ENCODE results near the gene MRPS5. TPM values are rescaled to one million over a fixed set of nuclear protein-coding genes. Genes with fewer than 3 reads are reported as not detected.

The MRPS5 gene
- 10 to 100 TPM; 26.3 to 72.9 (median 60.5) TPM for total RNA-seq
- polyA plus RNA-seq = 10 to 100 TPM; 38.6 to 41.5 TPM
- 6.3 reads per million, percentile 28 among the genes with 10 or more reads in this experiment for total RNA-seq

DNA sequence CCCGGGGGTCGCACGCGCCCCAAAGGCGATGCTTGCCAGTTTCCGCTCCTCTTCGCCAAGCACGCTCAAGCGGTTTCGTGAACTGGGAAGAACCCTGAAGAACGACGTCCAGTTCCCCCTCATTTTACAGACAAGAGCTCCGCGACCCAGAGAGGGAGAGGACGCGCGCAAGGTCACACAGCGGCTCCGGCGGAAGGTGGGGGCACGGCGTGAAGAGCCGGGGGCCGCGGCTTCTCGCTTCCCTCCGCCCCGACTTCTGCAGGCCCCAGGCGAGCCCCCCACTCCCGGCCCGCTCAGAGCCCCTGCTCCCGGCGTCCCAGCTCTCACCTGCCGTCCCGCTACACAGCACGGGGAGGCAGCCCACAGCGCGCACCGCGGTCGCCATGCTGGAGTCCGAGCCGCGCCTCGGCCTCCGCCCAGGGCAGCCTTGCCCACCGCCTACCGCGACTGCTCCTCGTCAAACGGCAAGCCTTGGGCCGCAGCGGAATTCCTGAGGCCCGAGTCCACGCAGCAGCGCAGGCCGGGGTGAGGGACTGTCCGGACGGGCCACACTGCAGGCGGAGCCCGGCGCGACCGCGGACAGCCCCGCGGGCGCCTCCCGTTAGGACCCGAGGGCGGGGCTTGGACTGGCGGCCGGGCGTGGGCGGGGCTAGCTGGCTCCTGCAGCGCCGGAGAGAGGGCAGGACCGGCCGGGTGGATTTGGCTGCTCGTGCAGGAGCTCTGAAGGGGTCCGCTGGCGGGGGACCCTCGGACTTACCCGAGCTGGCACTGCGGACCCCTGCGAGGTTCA, at the start of gene MRPS5:
MRPS5 (minus strand) TSS at position 402 of the 790 bp plus-strand sequence; CDS start at position 385, 17 bp downstream.
- H3K27ac ChIP-seq (ENCODE audit: low read depth, low read length) = peak within 1 kb of the TSS; percentile 91
- H3K4me3 ChIP-seq (ENCODE audit: low read length) = peak within 1 kb of the TSS; percentile 74
- peaks cover 19 to 27% of the 10 kb centered on the region in 2 donors for H3K4me1 ChIP-seq (ENCODE audit: control insufficient read depth in 2 of 2, insufficient read depth in 2 of 2, low read length in 2 of 2)
- peaks cover 0 to 2% (median 0%) of the 10 kb centered on the region in 11 donors for H3K9me3 Mint-ChIP-seq
- H3K36me3 Mint-ChIP-seq = peaks cover 0 to 8% (median 3%) of the 10 kb centered on the region in 5 donors
- no peaks in the 10 kb centered on the region for H3K27me3 ChIP-seq (ENCODE audit: control insufficient read depth in 2 of 2, insufficient read depth in 2 of 2, low read length in 2 of 2)
- ATAC-seq (peak; percentile 98), DNase-seq (peak; percentile 63 to 95 (median 72))
- H3K4me1 Mint-ChIP-seq = peaks cover 38 to 58% (median 52%) of the 10 kb centered on the region in 7 donors
- H3K27ac Mint-ChIP-seq = peak within 1 kb of the TSS; percentile 92 to 97 (median 94)
- H3K4me3 Mint-ChIP-seq = peak within 1 kb of the TSS; percentile 91 to 99 (median 96)
- CTCF ChIA-PET = interaction anchor here (0.6 to 3.2 kb wide), 8 partner anchors 38 to 113 kb away, joined by 3 to 24 read pairs (median 4); partner anchors contain the start of gene ZNF514
- no peaks in the 10 kb centered on the region for H3K27me3 Mint-ChIP-seq
- POLR2A ChIA-PET = interaction anchor here (1.1 to 9.8 kb wide), 14 partner anchors 16 to 98 kb away, joined by 3 to 137 read pairs (median 6); partner anchors contain the start of genes MAL, ZNF2, ZNF514 and ZNF892
- intact Hi-C loops (cut with micrococcal nuclease) = loop anchor here (1.0 kb wide), 7 partner anchors 38 to 281 kb away; partner anchors contain the start of genes FAHD2A (in 2 of the 2), ZNF2 (in 2 of the 2), ZNF514 (in 2 of the 2) and ZNF892 (in 2 of the 2)
- peaks cover 0 to 7% (median 0%) of the 10 kb centered on the region in 3 experiments for H3K36me3 ChIP-seq (ENCODE audit: control insufficient read depth in 2 of 3, insufficient read depth in 3 of 3, low read length in 3 of 3)
- H3K9me3 ChIP-seq (ENCODE audit: control insufficient read depth in 2 of 3, low read length in 3 of 3) = no peaks in the 10 kb centered on the region

DNA sequence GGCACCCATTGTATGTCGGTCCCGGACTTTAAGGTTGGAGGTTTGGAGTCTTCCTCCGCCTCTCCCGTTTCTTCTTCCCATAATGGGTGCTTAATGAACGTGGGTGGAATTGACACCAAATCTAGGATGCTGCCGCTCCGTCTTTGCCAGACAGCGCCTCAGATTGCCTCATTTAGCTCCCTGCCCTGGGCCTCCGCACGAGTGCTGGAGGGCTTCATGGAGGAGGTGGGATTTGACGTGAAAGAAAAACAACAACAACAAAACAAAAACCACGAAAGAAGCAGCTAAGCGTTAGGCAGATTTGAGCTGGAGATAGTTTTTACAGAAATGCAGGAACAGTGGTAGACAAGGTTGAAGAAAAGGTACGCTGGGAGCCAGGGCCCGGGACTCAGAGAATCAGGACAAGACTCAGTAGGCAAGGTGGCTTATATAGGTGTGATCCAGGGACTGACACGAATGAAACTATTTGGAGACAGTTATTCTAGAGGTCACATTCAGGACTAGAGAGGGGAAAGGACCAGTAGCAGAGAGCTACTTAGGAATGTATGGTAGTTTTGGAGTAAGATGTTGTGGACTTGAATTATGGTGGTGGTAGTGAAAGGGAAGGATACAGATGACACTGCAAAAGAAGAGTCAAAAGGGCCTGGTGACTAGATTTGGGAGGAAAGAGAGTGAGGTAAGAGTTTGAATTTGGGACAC, 44.6 kb upstream of the MRPS5 start:
- CTCF ChIA-PET = interaction anchor here (1.3 to 2.1 kb wide), 3 partner anchors 51 to 236 kb away, joined by 4 to 12 read pairs (median 6); partner anchors contain the start of gene FAHD2A
- Histone ChIP-seq H3K27ac (ENCODE audit: low read depth, low read length) (peak overlapping the region; percentile 82), H3K4me3 (ENCODE audit: low read length) (peak overlapping the region; percentile 91), H3K36me3 (ENCODE audit: control insufficient read depth in 2 of 3, insufficient read depth in 3 of 3, low read length in 3 of 3) (peaks cover 0 to 7% (median 0%) of the 10 kb centered on the region in 3 experiments), H3K27me3 (ENCODE audit: control insufficient read depth in 2 of 2, insufficient read depth in 2 of 2, low read length in 2 of 2) (no peaks in the 10 kb centered on the region), H3K9me3 (ENCODE audit: control insufficient read depth in 2 of 3, low read length in 3 of 3) (no peaks in the 10 kb centered on the region), H3K4me1 (ENCODE audit: control insufficient read depth in 2 of 2, insufficient read depth in 2 of 2, low read length in 2 of 2) (peaks cover 4 to 13% of the 10 kb centered on the region in 2 donors)
- Mint-ChIP-seq H3K36me3 (peaks cover 4 to 21% (median 14%) of the 10 kb centered on the region in 5 donors), H3K27me3 (no peaks in the 10 kb centered on the region), H3K4me1 (peaks cover 23 to 55% (median 40%) of the 10 kb centered on the region in 7 donors), H3K9me3 (peaks cover 0 to 11% (median 4%) of the 10 kb centered on the region in 11 donors), H3K27ac (peak overlapping the region; percentile 91 to 99 (median 96)), H3K4me3 (peak overlapping the region; percentile 97 to 100 (median 99))
- intact Hi-C loops (cut with micrococcal nuclease) = no loop called here
- POLR2A ChIA-PET = interaction anchor here (0.6 to 4.4 kb wide), 6 partner anchors 34 to 177 kb away, joined by 3 to 29 read pairs (median 6); partner anchors contain the start of genes MAL, MRPS5 and ZNF892
- DNase-seq = no peak
- peak; percentile 5 for ATAC-seq

DNA sequence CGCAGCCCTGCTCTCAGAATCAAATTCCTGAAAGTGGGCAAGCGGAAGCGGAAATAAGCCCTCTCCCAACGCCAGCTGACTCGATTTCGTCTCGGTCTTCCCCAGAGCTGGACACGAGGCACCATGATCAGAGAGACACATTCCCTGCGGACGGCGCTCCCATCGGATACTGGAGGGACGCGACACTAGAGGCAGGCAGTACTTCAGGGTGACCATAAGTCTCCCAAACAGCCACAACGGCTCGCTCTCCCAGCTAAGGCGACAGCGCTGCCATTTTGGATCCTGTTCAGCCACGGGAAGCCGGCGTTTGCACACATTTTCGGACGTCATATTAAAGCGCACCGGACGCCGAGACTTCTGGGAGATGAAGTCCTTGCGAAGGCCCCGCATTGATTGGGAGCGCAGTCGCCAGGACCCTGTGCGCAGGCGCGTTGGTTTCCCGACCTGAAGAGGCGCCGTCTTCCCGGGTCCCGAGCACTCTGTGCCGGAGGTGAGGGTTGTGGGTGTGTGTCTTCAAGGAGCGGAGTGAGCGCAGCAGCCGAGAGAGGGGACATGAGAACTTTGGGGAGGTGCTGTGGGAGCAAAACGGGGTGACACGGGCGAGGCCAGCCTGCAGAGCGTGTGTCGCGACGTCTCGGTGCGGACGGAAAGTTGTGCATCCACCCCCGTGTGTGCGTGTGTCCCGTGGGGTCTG, 43.9 kb upstream of the MRPS5 start, which contains the start of gene ZNF2:
ZNF2 (plus strand) TSS at position 439 of the 694 bp plus-strand sequence. CDS start 10,418 bp downstream, outside the sequence.
- Mint-ChIP-seq H3K9me3 (peaks cover 0 to 8% (median 2%) of the 10 kb centered on the region in 11 donors), H3K4me1 (peaks cover 23 to 54% (median 40%) of the 10 kb centered on the region in 7 donors), H3K27me3 (no peaks in the 10 kb centered on the region), H3K27ac (peak within 1 kb of the TSS; percentile 91 to 99 (median 96)), H3K4me3 (peak within 1 kb of the TSS; percentile 97 to 100 (median 99)), H3K36me3 (peaks cover 4 to 18% (median 13%) of the 10 kb centered on the region in 5 donors)
- intact Hi-C loops (cut with micrococcal nuclease) = loop anchor here (1.0 kb wide), 8 partner anchors 42 to 237 kb away; partner anchors contain the start of genes FAHD2A (in 2 of the 2) and ZNF892 (in 2 of the 2)
- Histone ChIP-seq H3K4me1 (ENCODE audit: control insufficient read depth in 2 of 2, insufficient read depth in 2 of 2, low read length in 2 of 2) (peaks cover 4 to 13% of the 10 kb centered on the region in 2 donors), H3K27ac (ENCODE audit: low read depth, low read length) (peak within 1 kb of the TSS; percentile 82), H3K9me3 (ENCODE audit: control insufficient read depth in 2 of 3, low read length in 3 of 3) (no peaks in the 10 kb centered on the region), H3K36me3 (ENCODE audit: control insufficient read depth in 2 of 3, insufficient read depth in 3 of 3, low read length in 3 of 3) (peaks cover 0 to 7% (median 0%) of the 10 kb centered on the region in 3 experiments), H3K27me3 (ENCODE audit: control insufficient read depth in 2 of 2, insufficient read depth in 2 of 2, low read length in 2 of 2) (no peaks in the 10 kb centered on the region), H3K4me3 (ENCODE audit: low read length) (peak within 1 kb of the TSS; percentile 91)
- ATAC-seq (peak; percentile 97), DNase-seq (peak; percentile 92 to 98 (median 96))
- CTCF ChIA-PET = interaction anchor here (0.6 to 2.1 kb wide), 5 partner anchors 43 to 237 kb away, joined by 3 to 12 read pairs (median 6); partner anchors contain the start of genes FAHD2A and MRPS5
- POLR2A ChIA-PET = interaction anchor here (0.7 to 4.4 kb wide), 7 partner anchors 41 to 176 kb away, joined by 3 to 29 read pairs (median 6); partner anchors contain the start of genes MAL, MRPS5 and ZNF892

DNA sequence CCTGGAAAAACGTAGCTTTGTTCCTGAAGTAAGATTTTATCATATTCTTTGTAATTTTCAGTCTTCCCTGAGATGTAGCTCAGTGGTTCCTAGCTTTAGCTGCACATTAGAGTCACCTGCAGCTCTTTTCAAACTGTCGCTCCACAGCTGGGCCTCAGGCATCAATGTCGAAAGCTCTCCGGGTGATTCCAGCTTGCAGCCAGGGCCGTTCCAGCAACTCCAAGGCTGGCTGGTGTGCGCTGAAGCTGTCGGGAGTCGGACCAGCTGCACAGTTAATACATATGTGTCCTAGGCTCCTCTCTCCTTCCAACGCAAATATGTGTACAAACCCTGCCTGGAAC, 43.4 kb upstream of the MRPS5 start:
- Histone ChIP-seq H3K4me1 (ENCODE audit: control insufficient read depth in 2 of 2, insufficient read depth in 2 of 2, low read length in 2 of 2) (peaks cover 4 to 16% of the 10 kb centered on the region in 2 donors), H3K4me3 (ENCODE audit: low read length) (peak overlapping the region; percentile 91), H3K9me3 (ENCODE audit: control insufficient read depth in 2 of 3, low read length in 3 of 3) (no peaks in the 10 kb centered on the region), H3K27ac (ENCODE audit: low read depth, low read length) (peak overlapping the region; percentile 82), H3K36me3 (ENCODE audit: control insufficient read depth in 2 of 3, insufficient read depth in 3 of 3, low read length in 3 of 3) (peaks cover 0 to 7% (median 0%) of the 10 kb centered on the region in 3 experiments), H3K27me3 (ENCODE audit: control insufficient read depth in 2 of 2, insufficient read depth in 2 of 2, low read length in 2 of 2) (no peaks in the 10 kb centered on the region)
- no peaks in the 10 kb centered on the region for H3K27me3 Mint-ChIP-seq
- DNase-seq (no peak), ATAC-seq (peak; percentile 13)
- H3K27ac Mint-ChIP-seq = peak overlapping the region; percentile 91 to 99 (median 96)
- intact Hi-C loops (cut with micrococcal nuclease) = loop anchor here (1.0 kb wide), 8 partner anchors 42 to 237 kb away; partner anchors contain the start of genes FAHD2A (in 2 of the 2) and ZNF892 (in 2 of the 2)
- H3K4me3 Mint-ChIP-seq = peak overlapping the region; percentile 97 to 100 (median 99)
- POLR2A ChIA-PET = interaction anchor here (0.8 to 4.4 kb wide), 5 partner anchors 43 to 141 kb away, joined by 5 to 29 read pairs (median 9); partner anchors contain the start of genes MAL and MRPS5
- peaks cover 23 to 52% (median 46%) of the 10 kb centered on the region in 7 donors for H3K4me1 Mint-ChIP-seq
- CTCF ChIA-PET = interaction anchor here (0.6 to 2.1 kb wide), 5 partner anchors 43 to 238 kb away, joined by 3 to 12 read pairs (median 6); partner anchors contain the start of genes FAHD2A and MRPS5
- peaks cover 4 to 14% (median 8%) of the 10 kb centered on the region in 5 donors for H3K36me3 Mint-ChIP-seq
- peaks cover 0 to 7% (median 1%) of the 10 kb centered on the region in 11 donors for H3K9me3 Mint-ChIP-seq

DNA sequence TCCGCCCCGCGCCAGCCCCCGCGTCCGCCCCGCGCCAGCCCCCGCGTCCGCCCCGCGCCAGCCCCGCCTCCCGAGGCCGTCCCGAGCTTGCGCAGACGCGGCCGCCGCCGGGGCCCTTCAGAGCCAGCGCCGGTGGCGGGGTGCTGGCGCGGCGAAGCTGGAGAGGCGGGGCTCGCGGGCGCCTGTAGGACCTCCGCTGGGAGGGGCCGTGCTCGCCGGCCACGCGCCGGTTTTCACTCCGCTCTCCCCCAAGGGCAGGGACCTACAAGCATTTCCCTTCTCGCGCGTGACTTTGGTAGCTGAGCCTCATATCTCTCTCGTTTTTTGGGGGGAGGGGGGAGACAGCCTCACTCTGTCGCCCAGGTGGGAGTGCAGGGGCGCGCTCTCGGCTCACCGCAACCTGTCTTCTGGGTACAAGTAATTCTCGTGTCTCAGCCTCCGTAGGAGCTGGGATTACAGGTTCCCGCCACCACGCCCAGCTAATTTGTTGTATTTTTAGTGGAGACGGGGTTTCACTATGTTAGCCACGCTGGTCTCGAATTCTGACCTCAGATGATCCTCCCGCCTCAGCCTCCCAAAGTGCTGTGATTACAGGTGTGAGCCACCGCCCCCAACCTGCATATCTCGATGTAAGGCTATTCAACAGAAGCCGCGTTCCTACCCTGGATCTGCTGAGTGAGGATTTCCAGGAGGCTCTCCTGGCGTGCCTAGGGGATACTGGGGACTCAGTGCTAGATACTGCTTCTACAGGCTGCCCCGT, 38.3 kb upstream of the MRPS5 start, which contains the start of gene ZNF514:
ZNF514 (minus strand) TSS at position 159 of the 760 bp plus-strand sequence. CDS start 6,595 bp downstream, outside the sequence.
- peaks cover 0 to 13% of the 10 kb centered on the region in 2 donors for H3K4me1 ChIP-seq (ENCODE audit: control insufficient read depth in 2 of 2, insufficient read depth in 2 of 2, low read length in 2 of 2)
- peaks cover 0 to 20% (median 0%) of the 10 kb centered on the region in 3 experiments for H3K36me3 ChIP-seq (ENCODE audit: control insufficient read depth in 2 of 3, insufficient read depth in 3 of 3, low read length in 3 of 3)
- Mint-ChIP-seq H3K4me1 (peaks cover 12 to 34% (median 30%) of the 10 kb centered on the region in 7 donors), H3K27me3 (no peaks in the 10 kb centered on the region), H3K36me3 (peaks cover 15 to 30% (median 22%) of the 10 kb centered on the region in 5 donors), H3K4me3 (peak within 1 kb of the TSS; percentile 86 to 94 (median 90)), H3K27ac (peak within 1 kb of the TSS; percentile 82 to 94 (median 87)), H3K9me3 (peaks cover 5 to 27% (median 10%) of the 10 kb centered on the region in 11 donors)
- H3K27me3 ChIP-seq (ENCODE audit: control insufficient read depth in 2 of 2, insufficient read depth in 2 of 2, low read length in 2 of 2) = no peaks in the 10 kb centered on the region
- ATAC-seq (peak; percentile 95), DNase-seq (peak; percentile 69 to 85 (median 72))
- intact Hi-C loops (cut with micrococcal nuclease) = loop anchor here (1.0 to 5.0 kb wide), 3 partner anchors 38 to 73 kb away; partner anchors contain the start of gene ZNF892 (in 2 of the 2)
- ChIA-PET CTCF (interaction anchor here (0.8 to 2.1 kb wide), 3 partner anchors 38 to 136 kb away, joined by 3 to 10 read pairs (median 3); partner anchors contain the start of gene MRPS5), POLR2A (interaction anchor here (0.6 to 3.3 kb wide), 10 partner anchors 10 to 137 kb away, joined by 3 to 29 read pairs (median 4); partner anchors contain the start of gene MRPS5)
- H3K27ac ChIP-seq (ENCODE audit: low read depth, low read length) = peak within 1 kb of the TSS; percentile 75
- H3K9me3 ChIP-seq (ENCODE audit: control insufficient read depth in 2 of 3, low read length in 3 of 3) = no peaks in the 10 kb centered on the region
- peak within 1 kb of the TSS; percentile 83 for H3K4me3 ChIP-seq (ENCODE audit: low read length)
